ENCODE results near the gene IL4. TPM values are rescaled to one million over a fixed set of nuclear protein-coding genes. Genes with fewer than 3 reads are reported as not detected.

Gene IL4
- total and polyA plus RNA-seq, 9 of the 15 experiments (the other 6 are each of a cell fraction or from before 2014, with no cell fraction given) = 0.22 to 0.62 TPM; not detected in 7

GRCh38 chr5:132666310-132667123 lies 7.3 kb upstream of the IL4 start (continued):
- peak in 1 of 2 experiments; percentile 92; a peak in 2 of 4 replicates for TF ChIP-seq KDM4B (IDR thresholded peaks at IDR 0.05; ENCODE audit: borderline replicate concordance in 2 of 2, low read depth in 1 of 2)
- peak; percentile 78; the same call in 1 of the 2 replicates for TF ChIP-seq ZNF174 (CRISPR knock-in tag; IDR thresholded peaks at IDR 0.05)
- 0 out of 2 replicates have a peak, but pooled peaks have one; percentile 16 for TF ChIP-seq ADNP (tag; IDR thresholded peaks at IDR 0.05)
- peak; percentile 93 for TF ChIP-seq NFXL1 (CRISPR knock-in tag; IDR thresholded peaks at IDR 0.05)
- peak; percentile 82 for TF ChIP-seq ZNF445 (CRISPR knock-in tag; IDR thresholded peaks at IDR 0.05; ENCODE audit: low read depth)
- peak; percentile 95 for TF ChIP-seq ZBTB17 (CRISPR knock-in tag; IDR thresholded peaks at IDR 0.05)
- TF ChIP-seq SRSF9 (IDR thresholded peaks at IDR 0.05; ENCODE audit: borderline replicate concordance, low read depth, low read length) = no peak
- peak; percentile 99 for TF ChIP-seq DMBX1 (CRISPR knock-in tag; IDR thresholded peaks at IDR 0.05; ENCODE audit: borderline replicate concordance)
- TF ChIP-seq, protein P1, sequence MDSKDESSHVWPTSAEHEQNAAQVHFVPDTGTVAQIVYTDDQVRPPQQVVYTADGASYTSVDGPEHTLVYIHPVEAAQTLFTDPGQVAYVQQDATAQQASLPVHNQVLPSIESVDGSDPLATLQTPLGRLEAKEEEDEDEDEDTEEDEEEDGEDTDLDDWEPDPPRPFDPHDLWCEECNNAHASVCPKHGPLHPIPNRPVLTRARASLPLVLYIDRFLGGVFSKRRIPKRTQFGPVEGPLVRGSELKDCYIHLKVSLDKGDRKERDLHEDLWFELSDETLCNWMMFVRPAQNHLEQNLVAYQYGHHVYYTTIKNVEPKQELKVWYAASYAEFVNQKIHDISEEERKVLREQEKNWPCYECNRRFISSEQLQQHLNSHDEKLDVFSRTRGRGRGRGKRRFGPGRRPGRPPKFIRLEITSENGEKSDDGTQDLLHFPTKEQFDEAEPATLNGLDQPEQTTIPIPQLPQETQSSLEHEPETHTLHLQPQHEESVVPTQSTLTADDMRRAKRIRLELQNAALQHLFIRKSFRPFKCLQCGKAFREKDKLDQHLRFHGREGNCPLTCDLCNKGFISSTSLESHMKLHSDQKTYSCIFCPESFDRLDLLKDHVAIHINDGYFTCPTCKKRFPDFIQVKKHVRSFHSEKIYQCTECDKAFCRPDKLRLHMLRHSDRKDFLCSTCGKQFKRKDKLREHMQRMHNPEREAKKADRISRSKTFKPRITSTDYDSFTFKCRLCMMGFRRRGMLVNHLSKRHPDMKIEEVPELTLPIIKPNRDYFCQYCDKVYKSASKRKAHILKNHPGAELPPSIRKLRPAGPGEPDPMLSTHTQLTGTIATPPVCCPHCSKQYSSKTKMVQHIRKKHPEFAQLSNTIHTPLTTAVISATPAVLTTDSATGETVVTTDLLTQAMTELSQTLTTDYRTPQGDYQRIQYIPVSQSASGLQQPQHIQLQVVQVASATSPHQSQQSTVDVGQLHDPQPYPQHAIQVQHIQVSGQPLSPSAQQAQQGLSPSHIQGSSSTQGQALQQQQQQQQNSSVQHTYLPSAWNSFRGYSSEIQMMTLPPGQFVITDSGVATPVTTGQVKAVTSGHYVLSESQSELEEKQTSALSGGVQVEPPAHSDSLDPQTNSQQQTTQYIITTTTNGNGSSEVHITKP (IDR thresholded peaks at IDR 0.05; ENCODE audit: partially characterized antibody) = no peak
- peak; percentile 50 for TF ChIP-seq MAFG (tag; conservative IDR thresholded peaks at IDR 0.05)
- peak; percentile 84; the same call in 1 of the 2 replicates for TF ChIP-seq BACH1 (tag; IDR thresholded peaks at IDR 0.05)
- peak; percentile 70; the same call in 1 of the 2 replicates for TF ChIP-seq MBD2 (IDR thresholded peaks at IDR 0.05; ENCODE audit: borderline replicate concordance, low read depth)
- TF ChIP-seq CREB3 (tag; conservative IDR thresholded peaks at IDR 0.05; ENCODE audit: low read depth) = peak; percentile 99
- TF ChIP-seq SP1 (CRISPR knock-in tag; IDR thresholded peaks at IDR 0.05) = peak; percentile 66; the same call in 1 of the 2 replicates
- TF ChIP-seq, protein P2, sequence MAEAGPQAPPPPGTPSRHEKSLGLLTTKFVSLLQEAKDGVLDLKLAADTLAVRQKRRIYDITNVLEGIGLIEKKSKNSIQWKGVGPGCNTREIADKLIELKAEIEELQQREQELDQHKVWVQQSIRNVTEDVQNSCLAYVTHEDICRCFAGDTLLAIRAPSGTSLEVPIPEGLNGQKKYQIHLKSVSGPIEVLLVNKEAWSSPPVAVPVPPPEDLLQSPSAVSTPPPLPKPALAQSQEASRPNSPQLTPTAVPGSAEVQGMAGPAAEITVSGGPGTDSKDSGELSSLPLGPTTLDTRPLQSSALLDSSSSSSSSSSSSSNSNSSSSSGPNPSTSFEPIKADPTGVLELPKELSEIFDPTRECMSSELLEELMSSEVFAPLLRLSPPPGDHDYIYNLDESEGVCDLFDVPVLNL (CRISPR knock-in tag; IDR thresholded peaks at IDR 0.05; ENCODE audit: low read depth) = no peak
- TF ChIP-seq FOS (IDR thresholded peaks at IDR 0.05; ENCODE audit: extremely low read depth, insufficient read length) = no peak
- TF ChIP-seq, protein P3, sequence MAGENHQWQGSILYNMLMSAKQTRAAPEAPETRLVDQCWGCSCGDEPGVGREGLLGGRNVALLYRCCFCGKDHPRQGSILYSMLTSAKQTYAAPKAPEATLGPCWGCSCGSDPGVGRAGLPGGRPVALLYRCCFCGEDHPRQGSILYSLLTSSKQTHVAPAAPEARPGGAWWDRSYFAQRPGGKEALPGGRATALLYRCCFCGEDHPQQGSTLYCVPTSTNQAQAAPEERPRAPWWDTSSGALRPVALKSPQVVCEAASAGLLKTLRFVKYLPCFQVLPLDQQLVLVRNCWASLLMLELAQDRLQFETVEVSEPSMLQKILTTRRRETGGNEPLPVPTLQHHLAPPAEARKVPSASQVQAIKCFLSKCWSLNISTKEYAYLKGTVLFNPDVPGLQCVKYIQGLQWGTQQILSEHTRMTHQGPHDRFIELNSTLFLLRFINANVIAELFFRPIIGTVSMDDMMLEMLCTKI (IDR thresholded peaks at IDR 0.05; ENCODE audit: partially characterized antibody) = no peak
- peak; percentile 48; the same call in 1 of the 2 replicates for TF ChIP-seq KLF1 (tag; IDR thresholded peaks at IDR 0.05)
- TF ChIP-seq HCFC1 (IDR thresholded peaks at IDR 0.05; ENCODE audit: low read depth, low read length) = no peak
- TF ChIP-seq KLF6 (CRISPR knock-in tag; IDR thresholded peaks at IDR 0.05; ENCODE audit: borderline replicate concordance) = peak; percentile 97

Data from K562 (cell line).